Liver (tissue), 9 donors: ENCODE results near the gene KIF2C. TPM values are rescaled to one million over a fixed set of nuclear protein-coding genes. Genes with fewer than 3 reads are reported as not detected.

Experiments used
- DNase-seq: peaks from one replicate; pipeline ENCODE4 v3.0.0-alpha.2; 2017; ENCODE audit warnings: low spot score
- H3K27ac ChIP-seq, 2 donors: one replicate each; pipeline ENCODE4 v1.7.0; 2013; ENCODE audit warnings: inconsistent platforms in 2 of 2, low read length in 2 of 2, control low read depth in 1 of 2, low read depth in 1 of 2, mild to moderate bottlenecking in 1 of 2
- H3K27me3 ChIP-seq, 4 donors: one replicate each; pipeline versions ENCODE4 v1.6.1 to v1.7.0; 2013; ENCODE audit warnings: low read length in 3 of 4, inconsistent platforms in 1 of 4, mild to moderate bottlenecking in 1 of 4, moderate library complexity in 1 of 4; ENCODE audit not compliant: control insufficient read depth in 4 of 4, insufficient read depth in 4 of 4
- H3K36me3 ChIP-seq, 4 donors: one replicate each; pipeline versions ENCODE4 v1.6.1 to v1.7.0; 2013; ENCODE audit warnings: low read length in 3 of 4, mild to moderate bottlenecking in 3 of 4, low read depth in 1 of 4, moderate library complexity in 1 of 4; ENCODE audit not compliant: control insufficient read depth in 4 of 4, insufficient read depth in 3 of 4
- H3K4me1 ChIP-seq, 4 donors: one replicate each; pipeline versions ENCODE4 v1.6.1 to v1.7.0; 2013; ENCODE audit warnings: low read length in 3 of 4, mild to moderate bottlenecking in 3 of 4, moderate library complexity in 1 of 4; ENCODE audit not compliant: control insufficient read depth in 4 of 4, insufficient read depth in 4 of 4
- H3K4me3 ChIP-seq, 3 donors: one replicate each; pipeline versions ENCODE4 v1.6.1 to v1.7.0; 2013; ENCODE audit warnings: low read length in 3 of 3, control low read depth in 1 of 3, low read depth in 1 of 3, mild to moderate bottlenecking in 1 of 3
- H3K9ac ChIP-seq, 2 donors: one replicate each; pipeline ENCODE4 v1.7.0; 2013; ENCODE audit warnings: low read length in 2 of 2, mild to moderate bottlenecking in 2 of 2, moderate library complexity in 2 of 2, control low read depth in 1 of 2, low read depth in 1 of 2
- H3K9me3 ChIP-seq, 4 donors: one replicate each; pipeline versions ENCODE4 v1.6.1 to v1.7.0; 2013; ENCODE audit warnings: low read length in 3 of 4; ENCODE audit not compliant: control insufficient read depth in 4 of 4
- CTCF ChIP-seq: fragments of 150-350 bp; IDR thresholded peaks from 2 replicates; pipeline ENCODE4 v1.5.1; 2017; ENCODE audit warnings: improper control_type of control experiment, low read depth, low read length; ENCODE audit not compliant: missing input control
- EGR1 ChIP-seq, 2 donors: IDR thresholded peaks; 2 replicates each; pipeline ENCODE4 v1.6.1; 2016 to 2018; ENCODE audit warnings: antibody characterized with exemption in 2 of 2, low read depth in 2 of 2
- FOXA1 ChIP-seq: IDR thresholded peaks from 2 replicates; pipeline ENCODE4 v1.6.1; 2016; ENCODE audit warnings: antibody characterized with exemption
- FOXA2 ChIP-seq: IDR thresholded peaks from 2 replicates; pipeline ENCODE4 v1.6.1; 2016; ENCODE audit warnings: antibody characterized with exemption
- GABPA ChIP-seq, 2 donors: IDR thresholded peaks in 1 of 2; conservative IDR thresholded peaks in 1 of 2; 2 replicates each; pipeline ENCODE4 v1.6.1; 2016; ENCODE audit warnings: antibody characterized with exemption in 2 of 2, mild to moderate bottlenecking in 1 of 2, moderate library complexity in 1 of 2
- HNF4A ChIP-seq, 2 donors: conservative IDR thresholded peaks; 2 replicates each; pipeline ENCODE4 v1.6.1; 2016; ENCODE audit warnings: antibody characterized with exemption in 2 of 2, mild to moderate bottlenecking in 2 of 2
- HNF4G ChIP-seq: IDR thresholded peaks from 2 replicates; pipeline ENCODE4 v1.6.1; 2016; ENCODE audit warnings: antibody characterized with exemption
- MAX ChIP-seq: IDR thresholded peaks from 2 replicates; pipeline ENCODE4 v1.6.1; 2016; ENCODE audit warnings: antibody characterized with exemption
- NR2F2 ChIP-seq: IDR thresholded peaks from 2 replicates; pipeline ENCODE4 v1.6.1; 2016; ENCODE audit warnings: antibody characterized with exemption
- RAD21 ChIP-seq, 2 donors: IDR thresholded peaks; 2 replicates each; pipeline ENCODE4 v1.6.1; 2016; ENCODE audit warnings: antibody characterized with exemption in 2 of 2, mild to moderate bottlenecking in 2 of 2
- RXRA ChIP-seq, 2 donors: IDR thresholded peaks; 2 replicates each; pipeline ENCODE4 v1.6.1; 2017 to 2018; ENCODE audit warnings: antibody characterized with exemption in 2 of 2, mild to moderate bottlenecking in 1 of 2
- SP1 ChIP-seq: IDR thresholded peaks from 2 replicates; pipeline ENCODE4 v1.6.1; 2018; ENCODE audit warnings: antibody characterized with exemption, mild to moderate bottlenecking
- TAF1 ChIP-seq: conservative IDR thresholded peaks from 2 replicates; pipeline ENCODE4 v1.6.1; 2016; ENCODE audit warnings: antibody characterized with exemption, mild to moderate bottlenecking
- ZBTB33 ChIP-seq: IDR thresholded peaks from 2 replicates; pipeline ENCODE4 v1.6.1; 2016; ENCODE audit warnings: antibody characterized with exemption
- WGBS: extraction: QIAGEN DNeasy Blood & Tissue Kit; methylation state at CpG from one replicate; pipeline ENCODE4 v1.1.7; 2013; 5-methylcytosine and 5-hydroxymethylcytosine counted together
- polyA plus RNA-seq, 2 donors: library from polyadenylated mRNA; stranded (reverse) in 1 of 2; unstranded in 1 of 2; fragments of 200-250 nt in 1 of 2; fragments of >200 nt in 1 of 2; fragmentation: Nextera tagmentation in 1 of 2; extraction: Ambion mirVana in 1 of 2; gene quantifications; one replicate each; pipeline versions ENCODE4 v1.2.1 to v1.2.3, GENCODE V29; 2013 to 2015
- total RNA-seq, 2 donors: library from RNA; depleted of rRNA; stranded (reverse); fragments of >200 nt; gene quantifications; one replicate each; pipeline ENCODE4 v1.2.3, GENCODE V29; 2014
- donor health status: healthy.
- donor health status: healthy.
- donor health status: healthy.
- donor health status: healthy.
- donor health status: healthy.

Gene KIF2C
- total and polyA plus RNA-seq, 4 donors, result 0.17 to 26.7 (median 0.73) TPM

DNA sequence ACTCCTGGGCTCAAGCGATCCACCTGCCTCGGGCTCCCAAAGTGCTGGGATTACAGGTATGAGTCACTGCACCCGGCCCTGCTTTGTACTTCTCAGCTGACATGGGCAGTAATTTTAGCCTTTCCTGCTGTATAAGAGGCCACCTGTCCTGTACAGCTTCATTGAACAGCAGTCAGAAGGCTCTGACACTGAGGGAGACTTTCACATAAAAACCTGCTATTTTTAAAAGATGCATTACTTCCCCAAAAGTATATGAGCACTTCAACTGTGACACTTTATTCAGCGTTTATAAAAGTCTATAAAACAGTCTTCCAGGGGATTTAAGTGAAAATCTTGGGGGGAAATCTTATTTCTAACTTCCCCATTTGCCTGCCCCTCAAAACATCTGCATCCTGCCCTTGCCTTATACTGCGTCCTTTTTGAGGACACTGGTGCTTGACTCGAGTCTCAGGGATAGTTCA, 26.3 kb upstream of the KIF2C start:
- peaks cover 0 to 1% (median 0%) of the 10 kb centered on the region in 4 donors for H3K9me3 ChIP-seq
- no peak overlapping the region for H3K27ac ChIP-seq
- H3K27me3 ChIP-seq, result no peaks in the 10 kb centered on the region
- no peak overlapping the region for H3K4me3 ChIP-seq
- H3K9ac ChIP-seq, result no peak overlapping the region
- no peaks in the 10 kb centered on the region for H3K36me3 ChIP-seq
- TF ChIP-seq ZBTB33, result no peak
- TF ChIP-seq EGR1 (IDR thresholded peaks at IDR 0.05; ENCODE audit: low read depth in 2 of 2), result no peak
- TF ChIP-seq GABPA (IDR thresholded peaks at IDR 0.05 in 1 of 2, conservative IDR thresholded peaks at IDR 0.05 in 1 of 2), result no peak
- TF ChIP-seq NR2F2, result no peak
- TF ChIP-seq HNF4G, result no peak
- no peak for TF ChIP-seq RAD21 (IDR thresholded peaks at IDR 0.05)
- no peak for TF ChIP-seq SP1
- no peak for TF ChIP-seq FOXA2
- TF ChIP-seq TAF1, result no peak
- TF ChIP-seq HNF4A (conservative IDR thresholded peaks at IDR 0.05), result no peak
- no peak for TF ChIP-seq MAX
- TF ChIP-seq RXRA (IDR thresholded peaks at IDR 0.05), result no peak
- no peak for TF ChIP-seq FOXA1
- DNase-seq, result no peak
- peaks cover 0 to 7% (median 0%) of the 10 kb centered on the region in 4 donors for H3K4me1 ChIP-seq
- WGBS, result 72% methylated on average over 6 of the region's 6 CpGs

DNA sequence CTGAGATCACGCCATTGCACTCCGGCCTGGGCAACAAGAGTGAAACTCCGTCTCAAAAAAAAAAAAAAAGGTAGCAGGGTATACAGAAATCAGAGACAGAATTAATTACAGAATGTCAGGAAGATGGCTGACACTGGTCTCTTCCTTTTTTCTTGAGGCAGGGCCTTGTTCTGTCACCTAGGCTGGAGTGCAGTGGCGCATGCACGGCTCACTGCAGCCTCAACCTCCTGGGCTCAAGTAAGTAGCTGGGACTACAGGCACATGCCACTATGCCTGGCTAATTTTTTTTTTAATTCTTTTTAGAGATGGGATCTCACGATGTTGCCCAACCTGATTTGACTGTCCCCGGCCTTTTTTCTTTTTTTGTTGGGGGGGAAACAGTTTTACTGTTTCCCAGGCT, 25.1 kb upstream of the KIF2C start:
- no peak overlapping the region for H3K27ac ChIP-seq
- H3K27me3 ChIP-seq, result no peaks in the 10 kb centered on the region
- 89% methylated on average over 7 of the region's 7 CpGs for WGBS
- no peak overlapping the region for H3K4me3 ChIP-seq
- H3K4me1 ChIP-seq, result peaks cover 0 to 7% (median 0%) of the 10 kb centered on the region in 4 donors
- no peaks in the 10 kb centered on the region for H3K9me3 ChIP-seq
- no peak overlapping the region for H3K9ac ChIP-seq
- DNase-seq, result no peak
- TF ChIP-seq FOXA1 (no peak), SP1 (no peak), GABPA (IDR thresholded peaks at IDR 0.05 in 1 of 2, conservative IDR thresholded peaks at IDR 0.05 in 1 of 2) (no peak), HNF4A (conservative IDR thresholded peaks at IDR 0.05) (no peak), NR2F2 (no peak), HNF4G (no peak), RXRA (IDR thresholded peaks at IDR 0.05) (no peak), MAX (no peak)
- no peaks in the 10 kb centered on the region for H3K36me3 ChIP-seq

GRCh38 chr1:44714944-44715571, 24.6 kb upstream of the KIF2C start:
- peak overlapping the region in 1 of 2 donors; percentile 2 for H3K9ac ChIP-seq
- no peak overlapping the region for H3K27ac ChIP-seq

More at GRCh38 chr1:44714944-44715571, 24.6 kb upstream of the KIF2C start:
- Histone ChIP-seq H3K27me3 (no peaks in the 10 kb centered on the region), H3K9me3 (no peaks in the 10 kb centered on the region), H3K36me3 (no peaks in the 10 kb centered on the region), H3K4me3 (no peak overlapping the region), H3K4me1 (peaks cover 0 to 7% (median 0%) of the 10 kb centered on the region in 4 donors)
- TF ChIP-seq HNF4A (conservative IDR thresholded peaks at IDR 0.05), result peak in 1 of 2 donors; percentile 18
- TF ChIP-seq CTCF, result peak; percentile 89
- no peak for TF ChIP-seq EGR1 (IDR thresholded peaks at IDR 0.05; ENCODE audit: low read depth in 2 of 2)
- TF ChIP-seq RAD21 (IDR thresholded peaks at IDR 0.05), result peak; percentile 83 to 91
- DNase-seq, result peak; percentile 64
- WGBS, result 13% methylated on average over 9 of the region's 9 CpGs
